Osteocyte (in vitro differentiated cells): ENCODE measurements around the gene SECISBP2L. TPM values are rescaled to one million over a fixed set of nuclear protein-coding genes. Genes with fewer than 3 reads are reported as not detected.

Experiments used
- DNase-seq: peaks from one replicate; pipeline ENCODE4 v3.0.0; 2021; ENCODE audit warnings: mixed read lengths; ENCODE audit not compliant: unreplicated experiment; ENCODE audit errors: extremely low spot score
- H3K27ac Mint-ChIP-seq: one replicate; pipeline ENCODE4 v1.8.0; 2021; ENCODE audit warnings: mild to moderate bottlenecking, mixed read lengths; ENCODE audit not compliant: unreplicated experiment
- H3K27me3 Mint-ChIP-seq: one replicate; pipeline ENCODE4 v1.8.0; 2021; ENCODE audit warnings: mixed read lengths; ENCODE audit not compliant: unreplicated experiment
- H3K36me3 Mint-ChIP-seq: one replicate; pipeline ENCODE4 v1.8.0; 2021; ENCODE audit warnings: mixed read lengths; ENCODE audit not compliant: unreplicated experiment
- H3K4me1 Mint-ChIP-seq: one replicate; pipeline ENCODE4 v1.8.0; 2021; ENCODE audit warnings: mixed read lengths; ENCODE audit not compliant: unreplicated experiment
- H3K4me3 Mint-ChIP-seq: one replicate; pipeline ENCODE4 v1.8.0; 2021; ENCODE audit warnings: mild to moderate bottlenecking, moderate library complexity, mixed read lengths; ENCODE audit not compliant: unreplicated experiment
- H3K9me3 Mint-ChIP-seq: one replicate; pipeline ENCODE4 v1.8.0; 2021; ENCODE audit warnings: mixed read lengths; ENCODE audit not compliant: unreplicated experiment
- CTCF ChIP-seq: fragments of 200-600 bp; sonication (generic); IDR thresholded peaks from 2 replicates; pipeline ENCODE4 v1.5.0; 2021; ENCODE audit warnings: antibody characterized with exemption, mild to moderate bottlenecking, moderate library complexity
- total RNA-seq: library from RNA; stranded (reverse); gene quantifications from 2 replicates; pipeline ENCODE4 v1.2.1, GENCODE V29; 2021

Gene SECISBP2L
- total RNA-seq, 1 donor from 2014 or later, result 47.7 TPM

GRCh38 chr15:49085696-49086459, 39.6 kb upstream of the SECISBP2L start:
- no peak for DNase-seq

GRCh38 chr15:49084285-49084570, 38.0 kb upstream of the SECISBP2L start:
- H3K4me1 Mint-ChIP-seq, result peaks cover 8% of the 10 kb centered on the region
- no peak overlapping the region for H3K4me3 Mint-ChIP-seq
- no peak overlapping the region for H3K27ac Mint-ChIP-seq
- H3K27me3 Mint-ChIP-seq, result no peaks in the 10 kb centered on the region
- H3K9me3 Mint-ChIP-seq, result no peaks in the 10 kb centered on the region
- TF ChIP-seq CTCF, result no peak
- DNase-seq, result no peak
- no peaks in the 10 kb centered on the region for H3K36me3 Mint-ChIP-seq

More at GRCh38 chr15:49085696-49086459, 39.6 kb upstream of the SECISBP2L start:
- Mint-ChIP-seq H3K4me1 (peaks cover 8% of the 10 kb centered on the region), H3K36me3 (no peaks in the 10 kb centered on the region), H3K9me3 (no peaks in the 10 kb centered on the region), H3K4me3 (no peak overlapping the region), H3K27ac (no peak overlapping the region), H3K27me3 (no peaks in the 10 kb centered on the region)
- no peak for TF ChIP-seq CTCF

- H3K36me3 Mint-ChIP-seq, result no peaks in the 10 kb centered on the region
- H3K4me3 Mint-ChIP-seq, result no peak overlapping the region
- H3K9me3 Mint-ChIP-seq, result no peaks in the 10 kb centered on the region
- peak overlapping the region; percentile 24 for H3K27ac Mint-ChIP-seq
- H3K4me1 Mint-ChIP-seq, result peaks cover 8% of the 10 kb centered on the region
- DNase-seq, result no peak
- TF ChIP-seq CTCF, result no peak
- no peaks in the 10 kb centered on the region for H3K27me3 Mint-ChIP-seq
These were observed 37.4 kb upstream of the SECISBP2L start for GRCh38 chr15:49083401-49084284.

- Mint-ChIP-seq H3K4me1 (peaks cover 8% of the 10 kb centered on the region), H3K27ac (no peak overlapping the region), H3K36me3 (no peaks in the 10 kb centered on the region), H3K4me3 (no peak overlapping the region), H3K9me3 (no peaks in the 10 kb centered on the region), H3K27me3 (no peaks in the 10 kb centered on the region)
- no peak for DNase-seq
- TF ChIP-seq CTCF, result no peak
These were observed 36.7 kb upstream of the SECISBP2L start for GRCh38 chr15:49082960-49083359.
